D721Med (cell line): ENCODE data around the gene PPM1D.

Source experiments
- DNase-seq: peaks from one replicate; pipeline ENCODE4 v3.0.0; 2011; ENCODE audit warnings: low spot score; ENCODE audit not compliant: insufficient read length
- FAIRE-seq: peaks from 2 replicates; lab custom pipeline; 2011; peaks lifted over from hg19 to GRCh38; lab: Jason Lieb, UNC
- TF ChIP-seq, protein P1 (sequence below): IDR thresholded peaks from 2 replicates; pipeline ENCODE4 v1.5.1; 2012; ENCODE audit warnings: mild to moderate bottlenecking, control low read depth; ENCODE audit not compliant: insufficient read depth; ENCODE audit errors: missing control alignments

PPM1D gene

GRCh38 chr17:60615108-60615507 is 15.1 kb downstream of the PPM1D start:
- TF ChIP-seq, protein P1, sequence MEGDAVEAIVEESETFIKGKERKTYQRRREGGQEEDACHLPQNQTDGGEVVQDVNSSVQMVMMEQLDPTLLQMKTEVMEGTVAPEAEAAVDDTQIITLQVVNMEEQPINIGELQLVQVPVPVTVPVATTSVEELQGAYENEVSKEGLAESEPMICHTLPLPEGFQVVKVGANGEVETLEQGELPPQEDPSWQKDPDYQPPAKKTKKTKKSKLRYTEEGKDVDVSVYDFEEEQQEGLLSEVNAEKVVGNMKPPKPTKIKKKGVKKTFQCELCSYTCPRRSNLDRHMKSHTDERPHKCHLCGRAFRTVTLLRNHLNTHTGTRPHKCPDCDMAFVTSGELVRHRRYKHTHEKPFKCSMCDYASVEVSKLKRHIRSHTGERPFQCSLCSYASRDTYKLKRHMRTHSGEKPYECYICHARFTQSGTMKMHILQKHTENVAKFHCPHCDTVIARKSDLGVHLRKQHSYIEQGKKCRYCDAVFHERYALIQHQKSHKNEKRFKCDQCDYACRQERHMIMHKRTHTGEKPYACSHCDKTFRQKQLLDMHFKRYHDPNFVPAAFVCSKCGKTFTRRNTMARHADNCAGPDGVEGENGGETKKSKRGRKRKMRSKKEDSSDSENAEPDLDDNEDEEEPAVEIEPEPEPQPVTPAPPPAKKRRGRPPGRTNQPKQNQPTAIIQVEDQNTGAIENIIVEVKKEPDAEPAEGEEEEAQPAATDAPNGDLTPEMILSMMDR: no peak
- DNase-seq (no peak), FAIRE-seq (no peak)

DNA sequence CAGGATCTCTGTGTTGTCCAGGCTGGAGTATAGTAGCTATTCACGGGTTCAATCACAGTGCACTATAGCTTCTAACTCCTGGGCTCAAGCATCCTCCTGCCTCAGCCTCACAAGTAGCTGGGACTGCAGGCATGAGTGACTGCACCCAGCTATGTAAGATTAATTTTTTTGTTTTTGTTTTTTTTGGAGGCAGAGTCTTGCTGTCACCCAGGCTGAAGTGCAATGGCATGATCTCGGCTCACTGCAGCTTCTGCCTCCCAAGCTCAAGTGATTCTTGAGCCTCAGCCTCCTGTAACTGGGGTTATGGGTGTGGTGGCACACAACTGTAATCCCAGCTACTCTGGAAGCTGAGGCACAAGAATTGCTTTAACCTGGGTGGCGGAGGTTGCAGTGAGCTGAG is 15.8 kb downstream of the PPM1D start:
- TF ChIP-seq, protein P1: no peak
- no peak for FAIRE-seq
- DNase-seq: no peak

- DNase-seq (no peak), FAIRE-seq (no peak)
- TF ChIP-seq, protein P1: no peak
These were observed 18.1 kb downstream of the PPM1D start for GRCh38 chr17:60618080-60618479.

DNA sequence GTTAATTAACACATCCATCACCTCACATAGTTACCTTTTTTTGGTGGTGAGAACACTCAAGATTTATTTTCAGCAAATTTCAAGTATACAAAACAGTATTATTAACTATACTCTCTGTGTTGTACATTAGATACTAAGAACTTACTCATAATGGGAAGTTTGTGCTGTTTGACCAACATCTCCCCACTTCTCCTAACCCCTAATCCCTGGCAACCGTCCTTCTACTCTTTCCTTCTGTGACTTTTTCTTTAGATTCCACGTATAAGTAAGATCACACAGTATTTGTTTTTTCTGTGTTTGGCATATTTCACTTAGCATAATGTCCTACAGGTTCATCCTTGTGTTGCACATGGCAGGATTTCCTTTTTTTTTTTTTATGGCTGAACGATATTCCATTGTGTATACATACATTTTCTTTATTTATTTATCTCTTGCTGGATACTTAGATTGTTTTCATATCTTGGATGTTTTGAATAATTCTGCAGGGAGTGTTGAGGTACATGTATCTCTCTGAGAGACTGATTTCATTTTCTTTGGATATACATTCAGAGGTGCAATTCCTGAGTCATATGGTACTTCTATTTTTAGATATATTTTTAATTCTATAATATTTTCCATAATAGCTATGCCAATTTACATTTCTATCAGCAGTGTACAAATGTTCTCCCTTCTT is 19.0 kb downstream of the PPM1D start:
- TF ChIP-seq, protein P1: no peak
- no peak for DNase-seq
- FAIRE-seq: no peak

DNA sequence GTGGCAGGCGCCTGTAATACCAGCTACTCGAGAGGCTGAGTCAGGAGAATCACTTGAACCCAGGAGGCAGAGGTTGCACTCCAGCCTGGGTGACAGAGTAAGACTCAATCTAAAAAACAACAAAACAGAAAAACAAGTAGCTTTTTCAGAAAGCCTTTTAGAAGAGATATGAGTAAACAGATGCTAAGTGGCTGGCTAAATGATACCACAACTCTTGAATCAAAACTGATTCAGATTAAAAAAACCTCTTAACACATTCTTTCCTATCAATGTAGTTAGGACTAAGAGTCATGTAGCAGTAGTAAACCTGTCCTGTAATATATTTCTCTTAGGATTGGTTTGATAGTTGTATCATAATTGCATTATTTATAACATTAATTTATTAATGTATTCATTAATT is 23.0 kb downstream of the PPM1D start:
- DNase-seq (no peak), FAIRE-seq (no peak)
- TF ChIP-seq, protein P1: no peak

- TF ChIP-seq, protein P1: no peak
- FAIRE-seq (no peak), DNase-seq (no peak)
These were observed 23.4 kb downstream of the PPM1D start for GRCh38 chr17:60623415-60623814.

DNA sequence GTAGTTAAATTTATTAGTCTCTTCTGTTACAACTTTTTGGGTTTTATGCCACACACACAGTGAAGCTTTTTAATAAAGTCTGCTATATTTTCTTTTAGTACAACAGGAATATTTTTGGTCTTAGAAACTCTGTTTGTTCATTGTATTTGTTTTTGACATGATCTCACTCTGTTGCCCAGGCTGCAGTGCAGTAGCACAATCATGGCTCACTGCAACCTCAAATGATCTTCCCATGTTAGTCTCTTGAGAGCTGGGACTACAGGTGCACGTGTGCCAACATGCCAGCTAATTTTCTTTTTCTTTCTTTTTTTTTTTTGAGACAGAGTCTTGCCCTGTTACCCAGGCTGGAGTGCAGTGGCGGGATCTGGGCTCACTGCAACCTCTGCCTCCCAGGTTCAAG is 27.1 kb downstream of the PPM1D start:
- TF ChIP-seq, protein P1: no peak
- DNase-seq (no peak), FAIRE-seq (no peak)
